ENCODE results near the gene PHF3.

Gene PHF3

DNA sequence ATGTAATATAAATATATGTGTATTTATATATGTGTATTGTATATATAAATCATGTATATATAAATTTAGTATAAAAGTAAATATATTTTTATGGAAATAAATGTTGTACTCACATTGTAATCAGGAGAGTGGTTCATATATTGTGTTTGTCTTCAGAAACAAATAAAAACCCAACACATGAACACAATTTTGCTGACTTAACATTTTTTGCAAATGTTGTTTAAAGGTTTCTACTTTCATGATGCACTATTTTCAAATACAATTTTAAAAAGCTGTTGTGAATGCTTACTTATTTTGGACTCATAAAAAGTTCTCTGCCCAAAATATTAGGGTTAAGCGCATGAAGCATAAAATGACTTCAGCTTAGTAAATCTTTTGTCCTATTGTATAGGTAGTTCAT is 24.0 kb upstream of the PHF3 start:
- Histone ChIP-seq H3K9me3 (ENCODE audit: control insufficient read depth, insufficient read depth, low read length) (no peaks in the 10 kb centered on the region), H3K9ac (ENCODE audit: low read depth, low read length) (no peak overlapping the region), H3K36me3 (ENCODE audit: control insufficient read depth, insufficient read depth, low read length) (no peaks in the 10 kb centered on the region), H3K4me1 (ENCODE audit: control insufficient read depth, insufficient read depth, low read length) (no peaks in the 10 kb centered on the region), H3K4me3 (ENCODE audit: low read depth, low read length) (no peak overlapping the region), H3K27me3 (ENCODE audit: control insufficient read depth, insufficient read depth, low read length) (no peaks in the 10 kb centered on the region)

DNA sequence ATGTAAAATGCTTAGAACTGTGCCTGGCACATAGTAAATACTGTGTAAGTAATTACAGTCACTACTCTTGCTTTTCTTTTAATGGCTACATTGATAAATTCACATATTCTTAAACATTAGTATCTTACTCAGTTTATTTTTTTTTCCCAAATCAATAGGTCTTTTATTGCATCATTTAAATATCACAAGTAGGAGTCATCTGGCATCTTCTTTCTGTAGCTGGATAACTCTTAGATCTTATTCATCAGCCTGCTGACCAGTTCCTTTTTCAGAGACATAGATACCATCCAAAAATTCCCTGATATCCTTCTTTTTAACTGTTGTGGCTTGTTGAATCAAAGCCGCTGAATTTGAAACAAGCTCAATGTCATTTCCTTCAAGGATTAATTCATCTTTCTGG is 20.0 kb upstream of the PHF3 start:
- no peak overlapping the region for H3K4me3 ChIP-seq (ENCODE audit: low read depth, low read length)
- no peaks in the 10 kb centered on the region for H3K4me1 ChIP-seq (ENCODE audit: control insufficient read depth, insufficient read depth, low read length)
- no peaks in the 10 kb centered on the region for H3K36me3 ChIP-seq (ENCODE audit: control insufficient read depth, insufficient read depth, low read length)
- no peaks in the 10 kb centered on the region for H3K27me3 ChIP-seq (ENCODE audit: control insufficient read depth, insufficient read depth, low read length)
- H3K9ac ChIP-seq (ENCODE audit: low read depth, low read length), result no peak overlapping the region
- no peaks in the 10 kb centered on the region for H3K9me3 ChIP-seq (ENCODE audit: control insufficient read depth, insufficient read depth, low read length)

DNA sequence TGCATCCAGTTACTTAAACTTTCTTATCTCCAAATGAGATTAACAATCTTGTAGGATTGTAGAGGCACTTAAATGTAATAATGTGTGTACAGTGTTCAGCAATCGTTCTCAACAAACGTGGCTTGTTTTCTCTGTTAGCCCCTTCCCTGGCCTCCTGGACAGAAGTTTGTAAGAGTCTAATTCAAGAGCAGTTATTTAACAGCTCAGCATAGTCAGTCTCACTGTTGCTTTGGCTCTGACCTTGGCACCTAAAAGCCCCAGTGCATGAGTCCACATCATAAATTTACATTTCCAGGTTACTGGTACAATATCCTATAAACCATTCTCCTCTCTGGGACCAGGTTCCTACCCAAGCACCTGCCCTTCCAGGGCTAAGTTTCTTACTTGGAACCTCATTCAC is 11.5 kb upstream of the PHF3 start:
- no peaks in the 10 kb centered on the region for H3K36me3 ChIP-seq (ENCODE audit: control insufficient read depth, insufficient read depth, low read length)
- no peak overlapping the region for H3K9ac ChIP-seq (ENCODE audit: low read depth, low read length)
- H3K27me3 ChIP-seq (ENCODE audit: control insufficient read depth, insufficient read depth, low read length), result peaks cover 8% of the 10 kb centered on the region
- no peaks in the 10 kb centered on the region for H3K9me3 ChIP-seq (ENCODE audit: control insufficient read depth, insufficient read depth, low read length)
- H3K4me3 ChIP-seq (ENCODE audit: low read depth, low read length), result no peak overlapping the region
- H3K4me1 ChIP-seq (ENCODE audit: control insufficient read depth, insufficient read depth, low read length), result no peaks in the 10 kb centered on the region

DNA sequence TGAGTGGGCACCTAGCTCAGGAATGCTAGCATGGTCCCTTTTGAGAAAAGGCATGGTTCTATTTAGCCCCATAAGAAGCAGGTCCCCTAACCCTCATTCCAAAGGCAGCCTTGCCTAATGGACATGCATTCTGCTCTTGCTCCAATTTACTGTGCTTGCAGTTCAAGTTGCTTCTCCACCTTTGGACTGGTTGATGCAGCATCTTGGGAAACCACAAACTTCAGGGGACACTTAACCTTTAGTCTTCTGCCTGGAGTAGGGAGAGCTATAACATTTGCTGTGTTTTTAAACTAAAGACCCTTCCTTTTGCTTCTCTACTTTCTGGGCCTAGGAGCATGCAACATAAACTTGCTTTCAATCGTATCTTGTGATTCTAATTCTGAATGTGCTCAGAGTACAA is 5.1 kb upstream of the PHF3 start:
- Histone ChIP-seq H3K36me3 (ENCODE audit: control insufficient read depth, insufficient read depth, low read length) (no peaks in the 10 kb centered on the region), H3K27me3 (ENCODE audit: control insufficient read depth, insufficient read depth, low read length) (peaks cover 27% of the 10 kb centered on the region), H3K9ac (ENCODE audit: low read depth, low read length) (no peak overlapping the region), H3K9me3 (ENCODE audit: control insufficient read depth, insufficient read depth, low read length) (no peaks in the 10 kb centered on the region), H3K4me1 (ENCODE audit: control insufficient read depth, insufficient read depth, low read length) (peaks cover 4% of the 10 kb centered on the region), H3K4me3 (ENCODE audit: low read depth, low read length) (no peak overlapping the region)

DNA sequence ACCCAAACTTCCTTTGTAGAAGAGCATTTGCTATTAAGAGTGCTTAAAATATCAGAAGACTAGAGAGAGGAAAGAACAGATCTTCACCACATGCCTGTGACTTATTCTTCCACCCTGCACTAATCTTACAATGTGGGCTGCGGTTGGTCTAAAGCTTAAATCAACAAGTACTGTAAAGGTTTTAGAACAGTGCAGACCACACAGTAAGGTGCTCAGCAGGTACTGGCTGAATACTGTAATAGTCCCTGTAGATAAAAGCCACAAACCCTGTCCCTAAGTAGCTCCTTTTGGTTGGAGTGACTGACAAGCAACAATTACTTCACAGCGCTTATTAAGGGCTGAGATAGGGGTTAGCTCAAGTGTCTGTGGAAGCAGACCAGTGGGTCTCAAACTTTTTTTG is 972 bp upstream of the PHF3 start:
- peaks cover 7% of the 10 kb centered on the region for H3K4me1 ChIP-seq (ENCODE audit: control insufficient read depth, insufficient read depth, low read length)
- no peak overlapping the region for H3K9ac ChIP-seq (ENCODE audit: low read depth, low read length)
- no peaks in the 10 kb centered on the region for H3K9me3 ChIP-seq (ENCODE audit: control insufficient read depth, insufficient read depth, low read length)
- H3K27me3 ChIP-seq (ENCODE audit: control insufficient read depth, insufficient read depth, low read length), result peaks cover 27% of the 10 kb centered on the region
- H3K4me3 ChIP-seq (ENCODE audit: low read depth, low read length), result peak overlapping the region; percentile 87
- H3K36me3 ChIP-seq (ENCODE audit: control insufficient read depth, insufficient read depth, low read length), result no peaks in the 10 kb centered on the region

DNA sequence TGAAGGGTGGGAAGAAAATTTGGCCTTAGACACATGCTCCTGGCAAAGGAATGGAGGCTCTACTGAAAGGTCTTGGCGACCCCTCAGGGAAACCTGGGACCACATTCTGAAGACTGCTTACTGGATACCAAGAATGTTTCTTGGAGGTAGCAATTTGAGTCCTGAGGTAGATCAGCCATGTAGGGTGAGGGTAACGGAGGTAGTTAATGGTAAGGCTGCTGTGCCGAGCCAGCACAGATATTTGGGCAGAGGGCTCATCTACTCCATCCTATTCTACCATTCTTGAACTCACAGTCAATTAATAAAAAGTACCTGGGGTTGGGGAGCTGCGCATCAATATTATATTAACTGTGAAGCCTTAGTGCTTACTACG is 401 bp upstream of the PHF3 start:
- Histone ChIP-seq H3K4me3 (ENCODE audit: low read depth, low read length) (peak overlapping the region; percentile 87), H3K27me3 (ENCODE audit: control insufficient read depth, insufficient read depth, low read length) (peaks cover 24% of the 10 kb centered on the region), H3K4me1 (ENCODE audit: control insufficient read depth, insufficient read depth, low read length) (peaks cover 11% of the 10 kb centered on the region), H3K9ac (ENCODE audit: low read depth, low read length) (no peak overlapping the region), H3K9me3 (ENCODE audit: control insufficient read depth, insufficient read depth, low read length) (no peaks in the 10 kb centered on the region), H3K36me3 (ENCODE audit: control insufficient read depth, insufficient read depth, low read length) (no peaks in the 10 kb centered on the region)

DNA sequence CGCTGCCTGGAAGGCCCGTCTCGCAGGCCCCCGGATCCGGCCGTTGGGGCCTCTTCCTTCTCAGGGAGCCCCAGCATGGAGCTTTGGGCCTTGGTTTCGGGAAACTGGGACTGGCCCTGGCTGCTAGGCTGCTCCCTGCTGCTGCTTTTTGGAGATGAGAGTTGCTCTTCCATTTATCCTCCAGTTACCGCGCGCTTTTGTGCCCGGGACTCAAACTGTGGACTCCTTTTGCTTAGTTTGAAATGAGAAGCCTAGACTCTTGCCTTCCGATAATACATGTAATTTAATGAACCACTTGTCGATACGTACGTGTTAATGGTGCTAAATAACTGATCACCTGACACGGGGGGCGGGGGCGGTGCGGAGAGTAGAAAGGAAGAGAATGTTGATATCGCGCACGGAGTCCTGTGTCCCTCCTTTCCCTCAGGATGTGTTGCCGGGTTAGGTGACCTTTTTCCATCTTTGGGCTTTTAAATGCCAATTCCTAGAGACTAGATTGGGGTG is 968 bp downstream of the PHF3 start:
- peak overlapping the region; percentile 87 for H3K4me3 ChIP-seq (ENCODE audit: low read depth, low read length)
- H3K9ac ChIP-seq (ENCODE audit: low read depth, low read length), result peak overlapping the region; percentile 87
- H3K4me1 ChIP-seq (ENCODE audit: control insufficient read depth, insufficient read depth, low read length), result peaks cover 11% of the 10 kb centered on the region
- no peaks in the 10 kb centered on the region for H3K36me3 ChIP-seq (ENCODE audit: control insufficient read depth, insufficient read depth, low read length)
- H3K27me3 ChIP-seq (ENCODE audit: control insufficient read depth, insufficient read depth, low read length), result peaks cover 15% of the 10 kb centered on the region
- H3K9me3 ChIP-seq (ENCODE audit: control insufficient read depth, insufficient read depth, low read length), result no peaks in the 10 kb centered on the region

DNA sequence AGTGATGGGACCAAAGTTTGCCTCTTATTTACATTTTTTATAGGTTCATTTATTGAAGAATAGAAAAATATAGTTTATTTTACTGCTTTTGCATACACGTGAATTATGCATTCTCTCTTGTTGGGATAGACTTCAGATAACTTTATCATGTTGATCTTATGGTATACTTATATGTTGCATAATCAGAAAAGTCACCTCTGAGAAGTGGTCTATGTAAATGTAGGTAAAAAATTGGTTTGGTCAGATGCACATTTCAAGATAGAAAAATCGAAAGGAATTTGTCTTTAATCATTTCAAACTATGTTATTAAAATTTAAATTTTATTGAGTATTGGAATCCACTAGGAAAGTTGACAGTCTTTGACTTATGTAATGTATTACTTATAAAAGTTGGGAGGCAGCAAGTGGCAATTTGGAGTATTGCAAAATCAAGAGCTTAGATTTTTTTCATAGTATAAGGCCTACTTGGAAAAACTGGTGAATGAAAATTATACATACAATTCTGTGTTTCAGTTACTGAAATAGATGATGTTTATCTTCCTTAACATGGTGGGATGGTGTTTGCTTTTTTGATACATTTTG is 2.4 kb downstream of the PHF3 start:
- no peak overlapping the region for H3K9ac ChIP-seq (ENCODE audit: low read depth, low read length)
- H3K4me3 ChIP-seq (ENCODE audit: low read depth, low read length), result peak overlapping the region; percentile 87
- peaks cover 6% of the 10 kb centered on the region for H3K27me3 ChIP-seq (ENCODE audit: control insufficient read depth, insufficient read depth, low read length)
- H3K4me1 ChIP-seq (ENCODE audit: control insufficient read depth, insufficient read depth, low read length), result peaks cover 11% of the 10 kb centered on the region
- no peaks in the 10 kb centered on the region for H3K36me3 ChIP-seq (ENCODE audit: control insufficient read depth, insufficient read depth, low read length)
- no peaks in the 10 kb centered on the region for H3K9me3 ChIP-seq (ENCODE audit: control insufficient read depth, insufficient read depth, low read length)

DNA sequence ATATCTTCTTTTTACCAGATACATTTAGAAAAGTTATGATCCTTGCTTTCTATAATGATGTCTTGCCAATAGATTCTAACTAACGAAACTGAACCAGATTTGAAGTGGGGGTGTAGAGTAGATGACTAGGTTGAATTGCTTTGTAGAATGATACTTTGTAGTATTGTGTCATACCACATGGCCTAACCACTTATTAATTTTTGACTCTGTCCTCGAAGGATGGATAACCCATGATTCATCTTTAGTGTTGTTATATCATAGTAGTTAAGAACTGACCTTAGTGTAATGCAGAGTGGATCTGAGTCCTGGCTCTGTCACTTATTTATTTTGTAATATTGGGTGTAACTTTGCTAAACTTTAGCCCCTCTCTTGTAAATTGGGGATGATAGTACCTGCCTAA is 4.5 kb downstream of the PHF3 start:
- Histone ChIP-seq H3K36me3 (ENCODE audit: control insufficient read depth, insufficient read depth, low read length) (no peaks in the 10 kb centered on the region), H3K4me1 (ENCODE audit: control insufficient read depth, insufficient read depth, low read length) (peaks cover 7% of the 10 kb centered on the region), H3K9ac (ENCODE audit: low read depth, low read length) (no peak overlapping the region), H3K9me3 (ENCODE audit: control insufficient read depth, insufficient read depth, low read length) (no peaks in the 10 kb centered on the region), H3K27me3 (ENCODE audit: control insufficient read depth, insufficient read depth, low read length) (no peaks in the 10 kb centered on the region), H3K4me3 (ENCODE audit: low read depth, low read length) (no peak overlapping the region)

DNA sequence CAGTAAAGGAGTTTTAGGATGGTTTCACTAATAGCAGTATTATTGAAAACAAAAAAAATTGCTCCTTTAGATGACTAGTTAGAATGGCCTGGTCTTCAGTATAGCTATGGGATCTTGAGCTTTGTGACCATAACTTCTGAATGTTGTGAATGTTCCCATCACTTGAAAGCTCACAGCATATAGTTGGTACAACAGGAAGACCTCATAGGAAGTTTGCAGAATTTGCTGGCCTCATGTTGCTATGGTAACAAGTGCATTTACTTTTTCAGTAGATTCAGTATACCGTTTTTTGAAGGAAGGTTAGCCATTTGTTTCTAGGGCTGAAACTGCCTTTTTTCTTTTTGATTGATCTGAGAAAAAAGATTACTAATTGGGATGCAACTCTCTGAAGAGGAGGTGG is 8.3 kb downstream of the PHF3 start:
- peaks cover 5% of the 10 kb centered on the region for H3K4me1 ChIP-seq (ENCODE audit: control insufficient read depth, insufficient read depth, low read length)
- H3K36me3 ChIP-seq (ENCODE audit: control insufficient read depth, insufficient read depth, low read length), result no peaks in the 10 kb centered on the region

DNA sequence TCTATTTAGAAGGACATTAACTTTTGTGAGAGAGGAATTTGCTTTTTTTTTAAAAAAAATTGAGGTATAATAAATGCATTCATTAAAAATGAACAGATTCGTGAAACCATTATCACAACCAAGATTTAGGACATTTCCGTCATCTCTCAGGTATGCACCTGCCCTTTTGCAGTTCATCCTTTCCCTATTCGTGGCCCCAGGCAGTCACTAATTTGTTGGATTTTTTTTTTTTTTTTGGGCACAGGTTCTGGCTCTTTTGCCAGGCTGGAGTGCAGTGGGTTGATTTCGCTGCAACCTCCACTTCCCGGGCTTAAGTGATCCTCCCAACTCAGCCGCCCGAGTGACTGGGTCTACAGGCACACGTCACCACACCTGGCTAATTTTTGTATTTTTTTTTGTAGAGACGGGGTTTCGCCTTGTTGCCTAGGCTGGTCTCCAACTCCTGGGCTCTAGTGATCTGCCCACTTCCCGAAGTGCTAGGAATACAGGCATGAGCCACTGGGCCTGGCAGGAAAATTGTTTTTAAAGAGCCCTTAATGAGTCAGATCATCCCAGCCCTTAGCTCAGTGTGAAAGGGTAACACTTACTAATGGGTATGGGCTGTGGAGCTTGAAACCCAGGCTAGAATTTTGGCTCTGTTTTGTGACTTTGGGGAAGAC is 9.2 kb downstream of the PHF3 start:
- no peaks in the 10 kb centered on the region for H3K27me3 ChIP-seq (ENCODE audit: control insufficient read depth, insufficient read depth, low read length)
- peaks cover 4% of the 10 kb centered on the region for H3K4me1 ChIP-seq (ENCODE audit: control insufficient read depth, insufficient read depth, low read length)
- no peak overlapping the region for H3K9ac ChIP-seq (ENCODE audit: low read depth, low read length)
- no peaks in the 10 kb centered on the region for H3K36me3 ChIP-seq (ENCODE audit: control insufficient read depth, insufficient read depth, low read length)
- H3K9me3 ChIP-seq (ENCODE audit: control insufficient read depth, insufficient read depth, low read length), result no peaks in the 10 kb centered on the region
- no peak overlapping the region for H3K4me3 ChIP-seq (ENCODE audit: low read depth, low read length)

More for the DNA sequence above, 8.3 kb downstream of the PHF3 start:
- Histone ChIP-seq H3K9me3 (ENCODE audit: control insufficient read depth, insufficient read depth, low read length) (no peaks in the 10 kb centered on the region), H3K27me3 (ENCODE audit: control insufficient read depth, insufficient read depth, low read length) (no peaks in the 10 kb centered on the region), H3K4me3 (ENCODE audit: low read depth, low read length) (no peak overlapping the region), H3K9ac (ENCODE audit: low read depth, low read length) (no peak overlapping the region)

DNA sequence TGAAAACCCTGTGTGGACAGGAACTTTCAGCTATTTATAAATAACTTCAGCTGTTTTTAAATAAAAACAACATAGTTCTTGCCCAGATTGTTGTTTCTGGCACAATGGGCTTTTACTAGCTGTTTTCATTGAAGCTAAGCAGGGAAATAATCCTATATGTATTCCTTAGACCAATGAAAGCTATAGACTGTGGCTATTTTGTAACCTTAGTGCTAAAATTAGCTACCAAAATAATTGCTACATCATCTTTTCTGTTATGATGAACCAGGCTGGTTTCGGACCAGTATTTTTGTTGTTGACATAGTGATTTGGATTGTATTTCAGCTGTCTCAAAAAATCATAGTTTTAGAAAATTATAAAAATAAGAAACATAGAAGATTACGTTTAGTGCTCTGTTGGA is 13.7 kb downstream of the PHF3 start:
- no peak overlapping the region for H3K4me3 ChIP-seq (ENCODE audit: low read depth, low read length)
- no peaks in the 10 kb centered on the region for H3K4me1 ChIP-seq (ENCODE audit: control insufficient read depth, insufficient read depth, low read length)
- H3K9ac ChIP-seq (ENCODE audit: low read depth, low read length), result no peak overlapping the region
- no peaks in the 10 kb centered on the region for H3K9me3 ChIP-seq (ENCODE audit: control insufficient read depth, insufficient read depth, low read length)
- H3K27me3 ChIP-seq (ENCODE audit: control insufficient read depth, insufficient read depth, low read length), result no peaks in the 10 kb centered on the region
- no peaks in the 10 kb centered on the region for H3K36me3 ChIP-seq (ENCODE audit: control insufficient read depth, insufficient read depth, low read length)

All from iPS-15b (cell line).